ENCODE data around the gene SLIT3. TPM values are rescaled to one million over a fixed set of nuclear protein-coding genes. Genes with fewer than 3 reads are reported as not detected.

The SLIT3 gene
- total and polyA plus RNA-seq, 2 experiments from 2014 or later = 0.59 to 0.71 TPM

GRCh38 chr5:168850683-168851082, 450.3 kb downstream of the SLIT3 start:
- Histone ChIP-seq H3K4me3 (no peak overlapping the region), H3K36me3 (ENCODE audit: insufficient read depth) (no peaks in the 10 kb centered on the region), H3F3A (replicated peaks; ENCODE audit: low read depth) (no peaks in the 10 kb centered on the region), H3K79me2 (replicated peaks; ENCODE audit: insufficient read depth) (no peaks in the 10 kb centered on the region), H3K27me3 (ENCODE audit: insufficient read depth) (no peaks in the 10 kb centered on the region), H3K27ac (ENCODE audit: low read depth) (no peak overlapping the region), H2AFZ (no peak overlapping the region), H3K4me1 (ENCODE audit: insufficient read depth) (peaks cover 3% of the 10 kb centered on the region; the same call in 1 of the 2 replicates), H3K9me2 (ENCODE audit: insufficient read depth) (no peaks in the 10 kb centered on the region), H3K4me2 (no peak overlapping the region), H4K20me1 (replicated peaks; ENCODE audit: insufficient read depth) (no peaks in the 10 kb centered on the region)
- Mint-ChIP-seq H3K9me3 (no peaks in the 10 kb centered on the region), H3K27ac (no peak overlapping the region), H3K27me3 (ENCODE audit: insufficient read depth, low read depth, poor library complexity) (peaks cover 7% of the 10 kb centered on the region), H3K4me3 (no peak overlapping the region), H3K4me1 (peaks cover 10% of the 10 kb centered on the region; the same call in 2 of the 3 replicates), H3K36me3 (ENCODE audit: low read depth) (no peaks in the 10 kb centered on the region)
- no peak for TF ChIP-seq EZH2phosphoT487 (IDR thresholded peaks at IDR 0.05; ENCODE audit: unreplicated experiment)
- TF ChIP-seq CTCF (conservative IDR thresholded peaks at IDR 0.05; ENCODE audit: low read depth in 2 of 2) = no peak
- no peak for TF ChIP-seq ZNF331 (CRISPR knock-in tag; IDR thresholded peaks at IDR 0.05; ENCODE audit: low read depth)
- TF ChIP-seq REST (IDR thresholded peaks at IDR 0.05; ENCODE audit: unreplicated experiment) = no peak
- TF ChIP-seq JUNB (IDR thresholded peaks at IDR 0.05; ENCODE audit: unreplicated experiment) = no peak
- TF ChIP-seq EZH2 (IDR thresholded peaks at IDR 0.05; ENCODE audit: low read depth, unreplicated experiment) = no peak
- TF ChIP-seq ZNF114 (CRISPR knock-in tag; IDR thresholded peaks at IDR 0.05) = no peak
- TF ChIP-seq ZNF462 (CRISPR knock-in tag; IDR thresholded peaks at IDR 0.05) = no peak
- TF ChIP-seq NANOG (IDR thresholded peaks at IDR 0.05; ENCODE audit: borderline replicate concordance) = no peak
- TF ChIP-seq ETS1 (IDR thresholded peaks at IDR 0.05) = no peak
- no peak for TF ChIP-seq CREB1 (CRISPR knock-in tag; IDR thresholded peaks at IDR 0.05; ENCODE audit: low read depth)
- no peak for ATAC-seq
- no peak for DNase-seq (ENCODE audit: low spot score)

Data from GM23338 (cell line).